ENCODE measurements around the gene HACL1. TPM values are rescaled to one million over a fixed set of nuclear protein-coding genes. Genes with fewer than 3 reads are reported as not detected.

HACL1 gene
- total RNA-seq, 1 donor from 2014 or later, result 19.3 TPM

DNA sequence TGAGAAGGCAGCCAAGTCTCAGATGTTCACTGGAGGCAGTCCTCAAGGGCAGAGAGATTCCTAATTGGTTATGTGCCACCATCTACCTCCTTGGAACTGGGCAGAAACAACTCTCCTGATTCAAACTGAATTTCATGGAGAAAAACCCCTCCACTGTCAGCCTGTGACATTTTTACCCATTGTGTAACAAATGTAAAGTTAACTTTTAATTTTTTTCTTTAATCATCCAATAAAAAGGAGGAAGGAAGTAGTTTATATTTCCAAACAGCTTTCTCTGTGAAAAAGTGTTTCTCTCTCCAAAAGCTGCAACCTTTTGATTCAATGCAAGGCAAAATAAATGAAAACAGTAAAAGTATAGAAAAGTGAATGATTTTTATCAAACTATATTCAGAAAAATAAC is 79.4 kb downstream of the HACL1 start:
- Mint-ChIP-seq H3K27me3 (peaks cover 4% of the 10 kb centered on the region), H3K27ac (no peak overlapping the region), H3K4me3 (no peak overlapping the region), H3K4me1 (peaks cover 23% of the 10 kb centered on the region), H3K9me3 (no peaks in the 10 kb centered on the region), H3K36me3 (ENCODE audit: low read depth) (no peaks in the 10 kb centered on the region)
- intact Hi-C loops (cut with micrococcal nuclease), result no loop called here
- DNase-seq, result no peak

DNA sequence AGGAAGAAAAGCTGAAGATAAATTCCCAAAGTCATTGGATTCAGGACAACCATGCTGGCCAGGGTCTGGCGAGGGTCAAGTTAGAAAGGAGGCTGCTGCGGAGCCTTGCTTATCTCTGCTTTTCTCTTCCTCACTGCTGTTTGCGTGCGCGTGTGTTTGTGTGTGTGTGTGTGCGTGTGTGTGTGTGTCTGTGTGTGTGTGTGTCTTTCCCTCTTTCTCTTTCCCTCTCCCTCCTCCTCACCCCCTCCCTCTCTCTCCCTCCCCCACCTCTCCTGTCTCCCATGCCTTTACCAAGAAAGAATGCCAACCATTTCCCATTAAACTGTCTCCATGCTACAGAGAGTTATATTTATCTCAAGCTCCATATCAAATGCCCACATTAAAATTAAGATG is 79.8 kb downstream of the HACL1 start, which contains the start of gene COLQ:
TSS of gene COLQ (minus strand) at position 134 of the 393 bp plus-strand sequence. CDS start at position 53, 81 bp downstream.
- Mint-ChIP-seq H3K4me1 (peaks cover 23% of the 10 kb centered on the region), H3K4me3 (peak within 1 kb of the TSS; percentile 17), H3K27ac (peak within 1 kb of the TSS; percentile 1), H3K27me3 (peaks cover 4% of the 10 kb centered on the region), H3K36me3 (ENCODE audit: low read depth) (no peaks in the 10 kb centered on the region), H3K9me3 (no peaks in the 10 kb centered on the region)
- no peak for DNase-seq
- intact Hi-C loops (cut with micrococcal nuclease), result no loop called here

DNA sequence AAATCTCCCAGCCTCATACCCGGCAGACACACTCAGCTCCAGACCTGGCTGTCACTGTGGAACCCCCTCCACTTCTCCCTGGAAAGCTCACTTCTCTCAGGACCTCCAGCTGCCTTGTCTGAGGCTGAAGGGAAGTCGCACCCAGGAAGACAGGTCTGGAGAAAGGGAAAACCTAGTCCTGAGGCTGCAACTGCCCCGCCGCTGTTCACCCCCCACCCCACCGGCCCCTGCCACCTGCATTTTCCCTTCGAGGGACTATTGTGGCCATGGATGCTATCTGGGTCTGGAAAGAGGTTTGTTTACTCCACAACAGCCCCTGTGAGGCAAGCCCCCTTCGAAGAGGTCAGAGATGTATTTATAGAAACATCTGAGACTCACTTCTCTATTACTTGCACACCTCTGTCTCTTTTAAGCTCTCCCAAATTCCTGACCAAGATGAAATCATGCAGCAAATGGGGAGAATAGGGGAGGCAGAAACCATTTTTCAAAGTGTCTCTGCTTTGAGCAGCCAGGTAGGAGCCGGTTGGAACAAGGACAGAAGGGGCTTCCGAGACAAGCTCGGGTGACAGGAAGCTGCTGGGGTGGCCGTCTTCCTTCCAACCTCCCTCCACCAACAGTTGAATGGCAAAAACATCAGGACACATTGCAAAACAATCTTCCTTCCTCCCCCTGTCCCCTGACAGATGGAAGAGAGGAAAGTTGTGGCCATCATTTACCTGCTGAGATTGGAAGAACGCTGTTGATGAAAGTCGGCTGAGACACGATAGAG is 80.4 kb downstream of the HACL1 start:
- no peaks in the 10 kb centered on the region for H3K36me3 Mint-ChIP-seq (ENCODE audit: low read depth)
- H3K4me1 Mint-ChIP-seq, result peaks cover 23% of the 10 kb centered on the region
- H3K9me3 Mint-ChIP-seq, result no peaks in the 10 kb centered on the region
- DNase-seq, result no peak
- intact Hi-C loops (cut with micrococcal nuclease), result no loop called here
- peaks cover 4% of the 10 kb centered on the region for H3K27me3 Mint-ChIP-seq
- no peak overlapping the region for H3K27ac Mint-ChIP-seq
- H3K4me3 Mint-ChIP-seq, result peak overlapping the region; percentile 17

DNA sequence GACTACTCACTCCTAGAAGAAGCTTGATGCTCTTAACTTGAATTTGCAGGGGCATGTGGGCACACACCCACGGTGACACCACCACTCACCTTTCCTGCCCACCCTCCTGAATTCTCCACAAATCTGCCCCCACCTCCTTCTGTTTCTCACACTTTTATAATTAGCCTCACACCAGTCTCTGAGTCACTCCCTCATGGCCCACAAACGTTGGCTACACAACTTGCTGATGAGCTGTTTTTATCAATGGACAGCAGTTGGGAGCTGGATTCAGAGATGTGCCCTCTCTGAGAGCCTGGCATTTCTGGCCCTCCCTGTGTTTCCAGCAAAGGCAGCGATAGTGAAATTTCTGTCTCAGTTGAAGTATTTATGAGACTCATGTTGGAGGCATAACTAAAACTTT is 81.2 kb downstream of the HACL1 start:
- intact Hi-C loops (cut with micrococcal nuclease), result no loop called here
- Mint-ChIP-seq H3K4me1 (peaks cover 23% of the 10 kb centered on the region), H3K4me3 (peak overlapping the region; percentile 24), H3K27me3 (peaks cover 4% of the 10 kb centered on the region), H3K36me3 (ENCODE audit: low read depth) (no peaks in the 10 kb centered on the region), H3K9me3 (no peaks in the 10 kb centered on the region), H3K27ac (peak overlapping the region; percentile 38)
- no peak for DNase-seq

DNA sequence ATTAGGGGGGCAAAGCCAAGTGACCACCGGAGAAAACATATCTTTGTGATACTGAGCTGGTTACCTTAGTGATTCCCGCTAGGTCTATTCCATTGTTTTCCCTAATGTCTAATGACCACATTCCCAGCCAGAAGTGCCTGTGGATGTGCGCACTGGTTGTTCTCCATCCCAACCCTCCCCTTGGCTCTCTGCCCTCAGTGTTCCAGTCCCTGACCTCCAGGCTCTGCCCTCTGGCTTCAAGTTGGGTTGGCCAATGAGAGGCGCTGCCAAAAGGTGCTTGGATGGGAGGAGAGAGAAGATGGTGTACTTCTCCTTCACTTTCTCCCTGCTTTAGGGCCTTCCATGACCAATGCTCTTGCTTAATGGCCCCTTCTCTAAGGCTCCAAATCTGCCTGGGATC is 82.3 kb downstream of the HACL1 start:
- H3K27ac Mint-ChIP-seq, result no peak overlapping the region
- H3K4me1 Mint-ChIP-seq, result peaks cover 23% of the 10 kb centered on the region
- no peak for DNase-seq
- no peaks in the 10 kb centered on the region for H3K9me3 Mint-ChIP-seq
- intact Hi-C loops (cut with micrococcal nuclease), result no loop called here
- no peaks in the 10 kb centered on the region for H3K36me3 Mint-ChIP-seq (ENCODE audit: low read depth)
- no peak overlapping the region for H3K4me3 Mint-ChIP-seq
- peaks cover 4% of the 10 kb centered on the region for H3K27me3 Mint-ChIP-seq

DNA sequence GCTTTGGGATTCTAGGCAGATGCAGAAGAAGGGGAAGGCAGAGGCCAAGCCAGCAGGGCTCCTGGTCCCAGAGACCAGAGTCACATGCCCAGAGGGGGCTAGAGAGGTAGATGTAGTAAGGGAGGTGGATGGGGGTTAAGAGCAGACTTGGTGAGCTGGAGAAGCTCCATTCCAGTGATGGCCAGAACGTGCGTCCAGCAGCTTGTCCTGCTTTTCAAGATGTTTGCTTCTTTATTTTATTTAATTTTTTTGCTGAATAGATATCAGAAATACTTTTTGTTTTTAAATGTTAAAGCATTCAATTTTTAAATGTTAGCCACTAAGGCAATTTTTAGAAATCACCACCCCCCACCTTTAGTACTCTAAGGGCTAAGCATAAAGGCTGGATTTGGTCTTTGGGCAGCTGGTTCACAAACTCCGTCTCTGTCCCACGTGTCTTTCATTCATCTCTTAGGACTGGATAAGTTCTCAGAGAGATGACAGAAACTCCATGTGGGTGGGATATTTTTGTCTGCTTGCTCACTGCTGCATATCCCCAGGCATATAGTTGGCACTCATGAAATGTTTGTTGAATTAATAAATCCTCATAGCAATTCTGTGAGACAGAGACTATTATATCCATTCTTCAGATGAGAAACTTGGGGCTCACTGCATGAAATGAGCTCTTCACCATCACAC is 86.6 kb downstream of the HACL1 start:
- no peak for DNase-seq
- no peak overlapping the region for H3K4me3 Mint-ChIP-seq
- peak overlapping the region; percentile 39 for H3K27ac Mint-ChIP-seq
- H3K9me3 Mint-ChIP-seq, result no peaks in the 10 kb centered on the region
- H3K4me1 Mint-ChIP-seq, result peaks cover 12% of the 10 kb centered on the region
- intact Hi-C loops (cut with micrococcal nuclease), result no loop called here
- no peaks in the 10 kb centered on the region for H3K27me3 Mint-ChIP-seq
- no peaks in the 10 kb centered on the region for H3K36me3 Mint-ChIP-seq (ENCODE audit: low read depth)

DNA sequence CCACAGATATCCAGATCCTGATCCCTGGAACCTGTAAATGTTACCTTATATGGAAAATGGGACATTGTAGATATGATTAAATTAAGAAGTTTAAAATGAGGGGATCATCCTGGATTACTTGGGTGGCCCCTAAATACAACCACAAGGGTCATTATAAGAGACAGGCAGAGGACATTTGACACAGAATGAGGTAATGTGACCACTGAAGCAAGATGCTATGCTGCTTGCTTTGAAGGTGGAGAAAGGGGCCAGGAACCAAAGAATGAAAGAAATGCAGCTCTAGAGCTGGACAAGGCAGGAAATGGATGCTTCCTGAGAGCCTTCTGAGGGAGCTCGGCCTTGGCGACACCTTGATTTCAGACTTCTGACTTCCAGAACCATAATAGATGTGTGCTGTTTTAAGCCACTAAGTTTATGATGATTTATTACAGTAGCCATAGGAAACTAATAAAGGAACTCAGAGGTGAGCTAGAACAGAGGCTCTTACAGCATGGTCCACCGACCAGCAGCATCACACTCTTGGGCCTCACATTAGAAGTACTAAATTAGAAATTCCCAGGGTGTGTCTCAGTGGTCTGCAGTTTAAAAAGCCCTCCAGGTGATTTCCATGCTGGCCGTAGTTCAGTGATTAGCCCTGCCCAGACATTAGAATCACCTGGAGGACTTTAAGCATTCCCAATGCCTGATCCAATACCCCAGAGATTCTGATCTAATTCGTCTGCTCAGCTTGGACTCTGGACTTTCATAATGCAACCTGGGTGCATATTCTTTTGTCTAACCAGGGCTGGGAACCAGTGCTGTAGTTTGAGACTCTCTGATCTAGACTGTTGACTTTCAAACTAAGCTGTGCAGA is 87.3 kb downstream of the HACL1 start:
- H3K4me3 Mint-ChIP-seq, result no peak overlapping the region
- intact Hi-C loops (cut with micrococcal nuclease), result no loop called here
- DNase-seq, result no peak
- no peaks in the 10 kb centered on the region for H3K36me3 Mint-ChIP-seq (ENCODE audit: low read depth)
- H3K27ac Mint-ChIP-seq, result peak overlapping the region; percentile 39
- no peaks in the 10 kb centered on the region for H3K27me3 Mint-ChIP-seq
- H3K9me3 Mint-ChIP-seq, result no peaks in the 10 kb centered on the region
- H3K4me1 Mint-ChIP-seq, result peaks cover 7% of the 10 kb centered on the region

DNA sequence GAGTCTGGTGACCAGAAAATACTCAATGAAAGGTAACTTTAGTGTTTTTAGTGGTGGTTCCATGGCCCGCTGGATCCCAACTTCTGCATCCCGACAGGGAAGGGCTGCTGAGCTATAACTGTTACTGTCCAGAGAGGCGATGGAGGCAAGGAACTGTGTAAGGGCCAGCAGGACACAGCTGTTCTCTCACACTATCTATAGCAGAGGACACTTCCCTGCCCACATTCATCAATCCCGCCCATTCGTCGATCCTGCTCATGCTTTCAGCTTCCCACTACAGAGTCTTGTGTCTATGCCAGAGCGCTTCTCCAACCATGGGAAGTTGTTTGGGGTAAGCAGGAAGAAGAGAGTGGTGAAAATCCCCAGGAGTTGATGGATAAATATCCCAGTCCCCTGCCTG is 88.3 kb downstream of the HACL1 start:
- no peaks in the 10 kb centered on the region for H3K36me3 Mint-ChIP-seq (ENCODE audit: low read depth)
- H3K4me3 Mint-ChIP-seq, result no peak overlapping the region
- intact Hi-C loops (cut with micrococcal nuclease), result no loop called here
- H3K27ac Mint-ChIP-seq, result no peak overlapping the region
- no peak for DNase-seq
- no peaks in the 10 kb centered on the region for H3K9me3 Mint-ChIP-seq
- H3K4me1 Mint-ChIP-seq, result peaks cover 7% of the 10 kb centered on the region
- H3K27me3 Mint-ChIP-seq, result no peaks in the 10 kb centered on the region

DNA sequence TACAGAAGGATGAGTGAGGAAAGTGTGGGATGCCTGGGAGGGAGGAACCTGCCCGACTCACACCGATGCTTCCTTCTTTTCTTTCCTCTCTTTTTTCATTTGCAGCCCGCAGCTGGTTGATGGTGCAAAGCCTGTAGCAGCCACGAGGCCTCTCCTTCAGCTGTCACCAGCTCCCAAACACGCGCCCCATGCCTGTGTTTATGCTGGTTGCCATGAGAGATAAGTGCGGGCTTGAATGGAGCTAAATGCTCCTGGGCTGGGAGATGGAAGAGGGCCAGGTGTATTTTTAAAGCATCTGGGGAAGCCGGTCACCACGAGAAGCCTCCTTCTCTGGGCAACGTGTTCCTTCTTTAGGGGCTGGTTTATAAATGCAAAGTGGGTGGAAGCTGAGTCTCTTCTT is 89.2 kb downstream of the HACL1 start:
- intact Hi-C loops (cut with micrococcal nuclease), result no loop called here
- Mint-ChIP-seq H3K4me1 (peaks cover 7% of the 10 kb centered on the region), H3K4me3 (no peak overlapping the region), H3K9me3 (no peaks in the 10 kb centered on the region), H3K27ac (no peak overlapping the region), H3K27me3 (no peaks in the 10 kb centered on the region), H3K36me3 (ENCODE audit: low read depth) (no peaks in the 10 kb centered on the region)
- DNase-seq, result no peak

DNA sequence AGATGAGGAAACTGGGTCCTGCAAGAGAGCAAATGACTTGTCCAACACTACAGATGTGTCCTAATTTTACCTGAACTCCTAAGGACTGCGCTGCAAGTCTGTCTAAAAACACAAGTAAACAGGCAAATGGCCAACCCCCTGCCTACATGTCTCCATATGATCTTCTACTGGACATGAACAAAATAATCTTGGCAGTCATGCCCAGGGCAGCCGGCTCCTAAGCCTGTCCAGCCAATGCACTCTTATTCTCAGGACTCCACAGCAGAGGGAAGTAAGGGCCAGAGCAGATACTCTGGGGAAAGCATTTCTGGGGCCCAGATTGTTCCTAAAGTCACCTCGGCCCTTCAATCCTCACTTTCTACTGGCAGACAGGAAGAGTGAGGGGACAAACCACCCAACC is 90.2 kb downstream of the HACL1 start:
- H3K27ac Mint-ChIP-seq, result no peak overlapping the region
- H3K4me1 Mint-ChIP-seq, result peaks cover 7% of the 10 kb centered on the region
- intact Hi-C loops (cut with micrococcal nuclease), result no loop called here
- no peaks in the 10 kb centered on the region for H3K36me3 Mint-ChIP-seq (ENCODE audit: low read depth)
- no peaks in the 10 kb centered on the region for H3K9me3 Mint-ChIP-seq
- no peaks in the 10 kb centered on the region for H3K27me3 Mint-ChIP-seq
- H3K4me3 Mint-ChIP-seq, result no peak overlapping the region
- DNase-seq, result no peak

Other genes starting within 250 kb of the HACL1 start
- gene METTL6, start 174.0 kb downstream of the HACL1 start, total RNA-seq, result 15.2 and 17.4 TPM in 2 replicates
- 24.2 and 25.7 TPM in 2 replicates for gene EAF1, start 174.0 kb downstream of the HACL1 start, total RNA-seq
- 1.7 TPM in 2 replicates for gene COLQ, start 79.9 kb downstream of the HACL1 start, total RNA-seq
- 2.0 and 2.1 TPM in 2 replicates for gene BTD, start 176 bp upstream of the HACL1 start, total RNA-seq
- 38.1 and 38.7 TPM in 2 replicates for gene ANKRD28, start 196.4 kb upstream of the HACL1 start, total RNA-seq